HepG2 (cell line): ENCODE data around the gene TFCP2L1. TPM values are rescaled to one million over a fixed set of nuclear protein-coding genes. Genes with fewer than 3 reads are reported as not detected.

Experiments
- ATAC-seq: fragments of 200-7000 bp; cut with Tn5 transposase; 3 replicates; pipeline ENCODE4 v1.9.1; 2020; ENCODE audit warnings: mild to moderate bottlenecking, moderate library complexity
- BruUV-seq: library from RNA; stranded (reverse); fragments of 400-500 nt; replicated peaks from 2 replicates; lab custom pipeline; 2021; lab: Mats Ljungman, UMichigan
- CTCF ChIA-PET: fragments of 300-600 bp; formaldehyde crosslinking; extraction: SDS; loops from one replicate; lab custom pipeline; 2021; ENCODE audit warnings: low total read pairs, inconsistent platforms, low intra/inter-chr PET ratio; lab: Yijun Ruan, JAX
- POLR2A ChIA-PET: fragments of 350-600 bp; sonication (Branson Sonifier 250); formaldehyde crosslinking; loops from one replicate; lab custom pipeline; 2020; ENCODE audit warnings: antibody characterized with exemption, inconsistent platforms; lab: Yijun Ruan, JAX
- DNase-seq: peaks from one replicate; pipeline ENCODE4 v3.0.0-alpha.2; 2015; ENCODE audit warnings: low spot score
- FAIRE-seq: peaks from 3 replicates; lab custom pipeline; 2011; peaks lifted over from hg19 to GRCh38; lab: Jason Lieb, UNC
- H2AFZ ChIP-seq: one replicate; pipeline ENCODE4 v1.6.1; 2011; ENCODE audit warnings: low read length, inconsistent platforms
- H3K27ac ChIP-seq: fragments of 300-600 bp; 3 replicates; pipeline ENCODE4 v1.8.0; 2011; ENCODE audit warnings: mixed run types, mild to moderate bottlenecking, mixed read lengths, low read length, inconsistent platforms; ENCODE audit not compliant: insufficient read depth; ENCODE audit errors: extremely low read length
- H3K27me3 ChIP-seq, 2 experiments: fragments of 200-600 bp in 1 of 2; 2 replicates in 1 of 2; 3 replicates in 1 of 2; pipeline versions ENCODE4 v1.6.0 to v1.8.0; 2011; ENCODE audit warnings: low read length in 2 of 2, mild to moderate bottlenecking in 2 of 2, moderate library complexity in 2 of 2, inconsistent platforms in 1 of 2; ENCODE audit not compliant: insufficient read depth in 2 of 2, control insufficient read depth in 1 of 2
- H3K36me3 ChIP-seq, 2 experiments: fragments of 200-600 bp in 1 of 2; replicated peaks in 1 of 2; 2 replicates in 1 of 2; 3 replicates in 1 of 2; pipeline versions ENCODE4 v1.5.1 to v1.8.0; 2011; ENCODE audit warnings: low read length in 2 of 2, inconsistent platforms in 1 of 2; ENCODE audit not compliant: insufficient read depth in 2 of 2, control insufficient read depth in 1 of 2
- H3K4me1 ChIP-seq: 2 replicates; pipeline ENCODE4 v1.5.1; 2012; ENCODE audit warnings: low read length, inconsistent platforms; ENCODE audit not compliant: insufficient read depth
- H3K4me2 ChIP-seq: 2 replicates; pipeline ENCODE4 v1.6.0; 2011; ENCODE audit warnings: low read depth, low read length, inconsistent platforms
- H3K4me3 ChIP-seq, 3 experiments: fragments of 200-600 bp in 1 of 3; sonication (generic), shearing (Covaris generic) in 1 of 3; replicated peaks in 1 of 3; 2 replicates each; pipeline ENCODE4 v1.5.1; 2011 to 2016; ENCODE audit warnings: low read length in 3 of 3, inconsistent platforms in 2 of 3, low read depth in 2 of 3, mild to moderate bottlenecking in 2 of 3, control low read depth in 1 of 3, mixed read lengths in 1 of 3; ENCODE audit not compliant: insufficient read depth in 1 of 3
- H3K79me2 ChIP-seq: one replicate; pipeline ENCODE4 v1.6.1; 2011; ENCODE audit warnings: low read length, inconsistent platforms; ENCODE audit not compliant: insufficient read depth
- H3K9ac ChIP-seq: 2 replicates; pipeline ENCODE4 v1.6.0; 2011; ENCODE audit warnings: mild to moderate bottlenecking, low read depth, low read length, inconsistent platforms; ENCODE audit not compliant: insufficient read depth
- H3K9me3 ChIP-seq: 2 replicates; pipeline ENCODE4 v1.5.1; 2012; ENCODE audit warnings: mild to moderate bottlenecking, low read length
- H4K20me1 ChIP-seq: 2 replicates; pipeline ENCODE4 v1.6.0; 2011; ENCODE audit warnings: inconsistent platforms, mild to moderate bottlenecking, low read length, moderate library complexity; ENCODE audit not compliant: insufficient read depth
- CCAR2 ChIP-seq: fragments of 200-400 bp; formaldehyde crosslinking; optimal IDR thresholded peaks from 2 replicates; pipeline ENCODE3; 2018; ENCODE audit warnings: low read depth, mild to moderate bottlenecking, low read length, moderate library complexity
- DZIP1 ChIP-seq: sonication (generic); formaldehyde crosslinking; IDR thresholded peaks from 2 replicates; pipeline ENCODE4 v1.5.0; 2020; ENCODE audit warnings: mild to moderate bottlenecking, missing genetic modification reagents
- GRHL1 ChIP-seq: sonication (generic); formaldehyde crosslinking; conservative IDR thresholded peaks from 2 replicates; pipeline ENCODE4 v1.8.0; 2022; ENCODE audit warnings: missing genetic modification reagents
- HOXA3 ChIP-seq: sonication (generic); formaldehyde crosslinking; IDR thresholded peaks from 2 replicates; pipeline ENCODE4 v1.5.0; 2020; ENCODE audit warnings: missing genetic modification reagents
- SOX6 ChIP-seq, 2 experiments: fragments of 450-650 bp in 1 of 2; sonication (generic) in 1 of 2; formaldehyde crosslinking in 1 of 2; IDR thresholded peaks; 2 replicates each; pipeline versions ENCODE4 v1.4.0 to v1.6.1; 2017 to 2020; ENCODE audit warnings: antibody characterized with exemption in 1 of 2, mild to moderate bottlenecking in 1 of 2, missing genetic modification reagents in 1 of 2
- TCF7L2 ChIP-seq: IDR thresholded peaks from 2 replicates; pipeline ENCODE4 v1.6.1; 2011; ENCODE audit warnings: mild to moderate bottlenecking, low read depth, low read length, moderate library complexity
- ZBTB3 ChIP-seq: sonication (generic); formaldehyde crosslinking; IDR thresholded peaks from 2 replicates; pipeline ENCODE4 v1.4.0; 2020; ENCODE audit warnings: low read depth, mild to moderate bottlenecking, moderate library complexity, missing genetic modification reagents, borderline replicate concordance
- ZFP36 ChIP-seq: fragments of 150-350 bp; IDR thresholded peaks from 2 replicates; pipeline ENCODE4 v1.6.1; 2018; ENCODE audit warnings: borderline replicate concordance, low read length, low read depth; ENCODE audit not compliant: partially characterized antibody
- ZNF326 ChIP-seq: sonication (generic); formaldehyde crosslinking; IDR thresholded peaks from 2 replicates; pipeline ENCODE4 v1.4.0; 2020; ENCODE audit warnings: missing genetic modification reagents, borderline replicate concordance
- ZNF460 ChIP-seq: sonication (generic); formaldehyde crosslinking; IDR thresholded peaks from 2 replicates; pipeline ENCODE4 v1.5.1; 2020; ENCODE audit warnings: missing genetic modification reagents, mild to moderate bottlenecking, borderline replicate concordance
- ZNF501 ChIP-seq: sonication (generic); formaldehyde crosslinking; IDR thresholded peaks from 2 replicates; pipeline ENCODE4 v1.5.1; 2020; ENCODE audit warnings: mild to moderate bottlenecking, moderate library complexity, missing genetic modification reagents
- WGBS: methylation state at CpG from one replicate; pipeline ENCODE4 v1.1.6; 2017; ENCODE audit warnings: low lambda C conversion rate; 5-methylcytosine and 5-hydroxymethylcytosine counted together
- in situ Hi-C: cut with HindIII; loops from 2 replicates; pipeline ENCODE4 v1.10.0; 2017; ENCODE audit warnings: low pct_unique_long_range_greater_than_20kb; ENCODE audit not compliant: extremely low pct_ligation_motif_present
- intact Hi-C: fragments of 100-400 bp; cut with micrococcal nuclease; formaldehyde crosslinking; loops from one replicate; pipeline ENCODE4 v1.10.0; 2022; ENCODE audit not compliant: unreplicated experiment
- polyA plus RNA-seq, 8 experiments: library from polyadenylated mRNA; depleted of rRNA in 3 of 8; stranded (reverse) in 7 of 8; unstranded in 1 of 8; fragments of >200 nt; fragmentation: Illumina TruSeq in 4 of 8; extraction: Trizol in 4 of 8; gene quantifications; 2 replicates each; pipeline versions ENCODE4 v1.2.1 to v1.2.3, GENCODE V29; 2011 to 2016; ENCODE audit warnings: low read depth in 4 of 8, missing spikeins in 1 of 8, mixed read lengths in 1 of 8; ENCODE audit not compliant: insufficient read depth in 1 of 8
- total RNA-seq, 5 experiments: library from RNA; depleted of rRNA; stranded (reverse); fragments of >200 nt; fragmentation: Illumina TruSeq; extraction: Trizol; gene quantifications; 2 replicates each; pipeline ENCODE4 v1.2.3, GENCODE V29; 2016; ENCODE audit warnings: low read depth in 1 of 5

TFCP2L1 gene
- total and polyA plus RNA-seq, 2 of the 13 experiments (the other 11 are each of a cell fraction or from before 2014, with no cell fraction given), result under 0.01 TPM; not detected in 1

GRCh38 chr2:121246704-121247255 is 38.2 kb downstream of the TFCP2L1 start:
- no peaks in the 10 kb centered on the region for H3K79me2 ChIP-seq
- FAIRE-seq (no peak), DNase-seq (no peak), ATAC-seq (no peak)
- POLR2A ChIA-PET, result no interaction called here
- 7% methylated on average over 15 of the region's 15 CpGs for WGBS
- no peak overlapping the region for H3K4me2 ChIP-seq
- H3K4me3 ChIP-seq, result no peak overlapping the region
- in situ Hi-C loops, result no loop called here
- intact Hi-C loops, result no loop called here
- no peaks in the 10 kb centered on the region for H3K36me3 ChIP-seq
- H3K9ac ChIP-seq, result no peak overlapping the region
- no peaks in the 10 kb centered on the region for H4K20me1 ChIP-seq
- no TSS peak for BruUV-seq
- no peak overlapping the region for H3K27ac ChIP-seq
- H3K4me1 ChIP-seq, result no peaks in the 10 kb centered on the region
- H2AFZ ChIP-seq, result no peak overlapping the region
- no peaks in the 10 kb centered on the region for H3K9me3 ChIP-seq
- CTCF ChIA-PET, result no interaction called here
- H3K27me3 ChIP-seq, result peaks cover 13 to 74% of the 10 kb centered on the region in 2 experiments; a peak in 4 of 5 replicates
- TF ChIP-seq ZNF460 (CRISPR knock-in tag) (no peak), CCAR2 (no peak), ZBTB3 (CRISPR knock-in tag) (no peak), ZFP36 (no peak), GRHL1 (CRISPR knock-in tag) (no peak), TCF7L2 (no peak), HOXA3 (CRISPR knock-in tag) (no peak), ZNF501 (no peak), SOX6 (IDR thresholded peaks at IDR 0.05) (no peak), SOX6 (CRISPR knock-in tag; IDR thresholded peaks at IDR 0.05) (no peak), ZNF326 (no peak), DZIP1 (CRISPR knock-in tag) (no peak)
